CD14-positive monocyte (primary cell): ENCODE data around the gene LEKR1. TPM values are rescaled to one million over a fixed set of nuclear protein-coding genes. Genes with fewer than 3 reads are reported as not detected.

Source experiments
- DNase-seq, 3 donors: peaks; one replicate each; pipeline ENCODE4 v3.0.0-alpha.2; 2011 to 2022
- H2AFZ ChIP-seq: 2 replicates; pipeline ENCODE4 v1.6.0; 2012; ENCODE audit warnings: mild to moderate bottlenecking, low read depth, low read length, inconsistent platforms; ENCODE audit not compliant: insufficient read depth, poor library complexity, severe bottlenecking
- H3K27ac ChIP-seq, 2 donors: 1 replicate in 1 of 2; 2 replicates in 1 of 2; pipeline ENCODE4 v1.5.1; 2012 to 2013; ENCODE audit warnings: low read length in 2 of 2, control low read depth in 1 of 2, inconsistent platforms in 1 of 2, low read depth in 1 of 2, mild to moderate bottlenecking in 1 of 2
- H3K27me3 ChIP-seq, 2 donors: one replicate each; pipeline versions ENCODE4 v1.6.0 to v1.6.1; 2011 to 2013; ENCODE audit warnings: low read length in 2 of 2; ENCODE audit not compliant: control insufficient read depth in 2 of 2, insufficient read depth in 2 of 2
- H3K36me3 ChIP-seq, 2 donors: replicated peaks in 1 of 2; 1 replicate in 1 of 2; 2 replicates in 1 of 2; pipeline versions ENCODE4 v1.5.1 to v1.6.1; 2012 to 2013; ENCODE audit warnings: low read length in 2 of 2, control low read depth in 1 of 2, inconsistent platforms in 1 of 2, mild to moderate bottlenecking in 1 of 2; ENCODE audit not compliant: insufficient read depth in 2 of 2, control insufficient read depth in 1 of 2
- H3K4me1 ChIP-seq, 2 donors: 1 replicate in 1 of 2; 2 replicates in 1 of 2; pipeline versions ENCODE4 v1.5.1 to v1.6.1; 2012 to 2013; ENCODE audit warnings: low read length in 2 of 2, control low read depth in 1 of 2, inconsistent platforms in 1 of 2, mild to moderate bottlenecking in 1 of 2, moderate library complexity in 1 of 2; ENCODE audit not compliant: insufficient read depth in 2 of 2, control insufficient read depth in 1 of 2
- H3K4me2 ChIP-seq: replicated peaks from 2 replicates; pipeline ENCODE3; 2012; ENCODE audit warnings: low read length, moderate library complexity, mild to moderate bottlenecking; ENCODE audit not compliant: poor library complexity, severe bottlenecking; ENCODE audit errors: extremely low read depth
- H3K4me3 ChIP-seq, 3 experiments: fragments of 200-600 bp in 1 of 3; sonication (generic) in 1 of 3; replicated peaks in 1 of 3; 1 replicate in 2 of 3; 2 replicates in 1 of 3; pipeline ENCODE4 v1.5.1; 2011 to 2013; ENCODE audit warnings: low read length in 3 of 3, mild to moderate bottlenecking in 3 of 3, control low read depth in 2 of 3, low read depth in 2 of 3, inconsistent platforms in 1 of 3, moderate library complexity in 1 of 3
- H3K79me2 ChIP-seq: 2 replicates; pipeline ENCODE4 v1.6.0; 2012; ENCODE audit warnings: mild to moderate bottlenecking, control low read depth, inconsistent platforms, low read length, moderate library complexity; ENCODE audit not compliant: insufficient read depth
- H3K9ac ChIP-seq: 2 replicates; pipeline ENCODE4 v1.6.0; 2017; ENCODE audit warnings: low read length, mild to moderate bottlenecking; ENCODE audit not compliant: insufficient read depth, poor library complexity, severe bottlenecking
- H3K9me3 ChIP-seq, 2 donors: replicated peaks in 1 of 2; 1 replicate in 1 of 2; 2 replicates in 1 of 2; pipeline versions ENCODE4 v1.5.1 to v1.6.1; 2012 to 2013; ENCODE audit warnings: low read length in 2 of 2, control low read depth in 1 of 2; ENCODE audit not compliant: control insufficient read depth in 1 of 2, insufficient read depth in 1 of 2
- H4K20me1 ChIP-seq: 2 replicates; pipeline ENCODE4 v1.6.0; 2012; ENCODE audit warnings: mild to moderate bottlenecking, low read length, control low read depth, moderate library complexity; ENCODE audit not compliant: insufficient read depth
- H3K27ac Mint-ChIP-seq, 7 donors: one replicate each; pipeline ENCODE4 v1.8.0; 2020; ENCODE audit warnings: mild to moderate bottlenecking in 7 of 7, mixed read lengths in 7 of 7, moderate library complexity in 6 of 7, inconsistent platforms in 2 of 7
- H3K27me3 Mint-ChIP-seq, 3 donors: one replicate each; pipeline ENCODE4 v1.8.0; 2021 to 2022; ENCODE audit warnings: low read depth in 3 of 3, mild to moderate bottlenecking in 3 of 3, mixed read lengths in 3 of 3, moderate library complexity in 3 of 3, inconsistent platforms in 1 of 3
- H3K36me3 Mint-ChIP-seq, 2 donors: one replicate each; pipeline ENCODE4 v1.8.0; 2020; ENCODE audit warnings: mixed read lengths in 2 of 2, inconsistent platforms in 1 of 2, mild to moderate bottlenecking in 1 of 2
- H3K4me1 Mint-ChIP-seq: one replicate; pipeline ENCODE4 v1.8.0; 2020; ENCODE audit warnings: mild to moderate bottlenecking, mixed read lengths
- H3K4me3 Mint-ChIP-seq, 2 donors: one replicate each; pipeline ENCODE4 v1.8.0; 2020; ENCODE audit warnings: mild to moderate bottlenecking in 2 of 2, mixed read lengths in 2 of 2, moderate library complexity in 1 of 2
- H3K9me3 Mint-ChIP-seq, 7 donors: one replicate each; pipeline ENCODE4 v1.8.0; 2020 to 2022; ENCODE audit warnings: mixed read lengths in 7 of 7, mild to moderate bottlenecking in 6 of 7, moderate library complexity in 6 of 7, inconsistent platforms in 2 of 7
- WGBS: methylation state at CpG from one replicate; pipeline ENCODE4 v1.1.5; 2013; ENCODE audit warnings: missing lambda C conversion rate; ENCODE audit not compliant: insufficient coverage; 5-methylcytosine and 5-hydroxymethylcytosine counted together
- intact Hi-C, 2 donors: fragments of 100-400 bp; cut with micrococcal nuclease; formaldehyde crosslinking; loops; one replicate each; pipeline versions ENCODE4 v1.15.0 to v1.15.1; 2023
- polyA plus RNA-seq, 3 donors: library from polyadenylated mRNA; depleted of rRNA in 1 of 3; unstranded in 2 of 3; stranded (reverse) in 1 of 3; fragments of 300-500 nt in 2 of 3; fragments of >200 nt in 1 of 3; fragmentation: Illumina TruSeq in 2 of 3; gene quantifications; 1 replicate in 2 of 3; 2 replicates in 1 of 3; pipeline ENCODE4 v1.2.3, GENCODE V29; 2012 to 2021
- TF ChIP-seq, protein P1 (sequence below): fragments of 200-600 bp; IDR thresholded peaks from one replicate; pipeline ENCODE4 v1.8.0; 2022; ENCODE audit warnings: antibody characterized with exemption, mild to moderate bottlenecking

Gene LEKR1
- polyA plus RNA-seq, 3 donors = 0.51 to 0.80 TPM; not detected in 1

DNA sequence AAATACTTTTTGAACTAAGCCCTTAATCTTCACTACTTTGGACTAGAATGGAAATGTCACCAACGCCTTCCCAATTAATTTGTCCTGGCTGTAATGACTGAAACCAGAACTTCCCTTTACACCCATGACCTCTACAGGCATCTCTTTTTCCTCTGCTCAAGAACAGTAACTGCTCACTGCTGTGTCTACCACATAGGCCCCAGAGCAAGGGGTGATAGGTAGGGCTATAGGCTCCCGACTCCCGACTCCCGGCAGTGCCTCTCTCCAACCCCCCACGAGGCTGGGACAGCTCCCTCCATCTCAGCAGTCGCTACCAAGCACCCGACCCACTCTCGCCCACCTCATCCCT is 384 bp upstream of the LEKR1 start:
- H3K79me2 ChIP-seq = no peaks in the 10 kb centered on the region
- no peaks in the 10 kb centered on the region for H4K20me1 ChIP-seq
- TF ChIP-seq, protein P1, sequence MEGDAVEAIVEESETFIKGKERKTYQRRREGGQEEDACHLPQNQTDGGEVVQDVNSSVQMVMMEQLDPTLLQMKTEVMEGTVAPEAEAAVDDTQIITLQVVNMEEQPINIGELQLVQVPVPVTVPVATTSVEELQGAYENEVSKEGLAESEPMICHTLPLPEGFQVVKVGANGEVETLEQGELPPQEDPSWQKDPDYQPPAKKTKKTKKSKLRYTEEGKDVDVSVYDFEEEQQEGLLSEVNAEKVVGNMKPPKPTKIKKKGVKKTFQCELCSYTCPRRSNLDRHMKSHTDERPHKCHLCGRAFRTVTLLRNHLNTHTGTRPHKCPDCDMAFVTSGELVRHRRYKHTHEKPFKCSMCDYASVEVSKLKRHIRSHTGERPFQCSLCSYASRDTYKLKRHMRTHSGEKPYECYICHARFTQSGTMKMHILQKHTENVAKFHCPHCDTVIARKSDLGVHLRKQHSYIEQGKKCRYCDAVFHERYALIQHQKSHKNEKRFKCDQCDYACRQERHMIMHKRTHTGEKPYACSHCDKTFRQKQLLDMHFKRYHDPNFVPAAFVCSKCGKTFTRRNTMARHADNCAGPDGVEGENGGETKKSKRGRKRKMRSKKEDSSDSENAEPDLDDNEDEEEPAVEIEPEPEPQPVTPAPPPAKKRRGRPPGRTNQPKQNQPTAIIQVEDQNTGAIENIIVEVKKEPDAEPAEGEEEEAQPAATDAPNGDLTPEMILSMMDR = no peak
- H3K9me3 Mint-ChIP-seq = no peaks in the 10 kb centered on the region
- peak overlapping the region; percentile 81 for H3K4me2 ChIP-seq
- H3K9ac ChIP-seq = peak overlapping the region; percentile 97
- intact Hi-C loops = loop anchor here in 1 of 2 donors (5.0 kb wide), 1 partner anchor 148 kb away; no protein-coding TSS in a partner anchor
- H3K4me3 ChIP-seq = peak overlapping the region; percentile 63 to 80 (median 65)
- peak overlapping the region; percentile 92 to 94 for H3K4me3 Mint-ChIP-seq
- no peaks in the 10 kb centered on the region for H3K36me3 ChIP-seq
- WGBS = 0% methylated on average over 6 of the region's 8 CpGs
- no peaks in the 10 kb centered on the region for H3K27me3 Mint-ChIP-seq
- peaks cover 15% of the 10 kb centered on the region for H3K4me1 Mint-ChIP-seq
- peaks cover 11 to 22% of the 10 kb centered on the region in 2 donors for H3K4me1 ChIP-seq
- no peaks in the 10 kb centered on the region for H3K36me3 Mint-ChIP-seq
- no peaks in the 10 kb centered on the region for H3K27me3 ChIP-seq
- peak overlapping the region; percentile 96 to 99 (median 99) for H3K27ac Mint-ChIP-seq
- DNase-seq = no peak
- peak overlapping the region; percentile 63 for H2AFZ ChIP-seq
- H3K9me3 ChIP-seq = no peaks in the 10 kb centered on the region
- H3K27ac ChIP-seq = peak overlapping the region; percentile 90 to 100

DNA sequence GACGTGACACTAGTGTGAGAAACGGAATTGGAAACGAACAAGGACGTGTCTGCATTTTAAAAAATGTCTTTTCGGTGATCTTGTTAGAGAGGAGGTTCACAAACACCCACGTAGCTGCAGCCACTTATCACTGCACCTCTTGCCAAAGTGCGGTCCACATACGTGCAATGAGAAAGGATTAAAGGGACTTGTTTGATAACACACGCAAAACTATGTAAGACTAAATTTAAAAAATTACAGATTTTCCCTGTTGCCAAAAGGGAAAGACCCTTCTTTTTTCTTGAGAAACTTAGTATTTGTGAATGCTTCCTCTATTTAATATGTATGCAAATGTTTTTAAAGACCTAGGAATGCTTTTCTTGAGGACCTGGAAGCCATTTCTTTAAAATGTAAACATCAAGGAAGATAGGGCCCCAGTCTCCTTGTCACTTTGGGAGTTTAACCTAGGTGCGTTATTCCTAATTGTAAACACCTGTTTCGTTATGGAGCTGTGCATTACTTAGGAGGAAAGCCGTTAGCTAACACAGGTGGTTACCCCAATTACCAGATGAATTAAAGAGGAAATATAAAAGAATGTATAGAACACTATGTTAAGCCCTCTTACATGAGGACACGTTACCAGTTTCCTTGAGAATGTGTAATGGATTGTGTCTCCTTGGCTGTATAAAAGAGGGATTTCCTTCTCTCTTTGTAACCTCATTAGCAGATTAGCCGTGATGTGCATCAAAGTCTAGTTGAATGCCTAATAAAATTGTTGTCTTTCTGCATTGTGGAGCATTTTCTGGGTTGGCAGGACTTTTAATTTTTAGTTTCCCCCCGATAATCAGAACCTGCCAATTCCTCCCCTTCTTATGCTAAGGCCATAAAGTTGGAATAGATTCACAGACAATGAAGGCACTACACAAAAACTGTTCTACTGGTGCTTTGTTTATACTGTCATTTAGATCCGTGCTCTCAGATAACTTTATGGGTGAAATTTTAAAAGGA is 1.0 kb downstream of the LEKR1 start:
- peak overlapping the region; percentile 63 for H2AFZ ChIP-seq
- peak overlapping the region; percentile 97 for H3K9ac ChIP-seq
- H3K27me3 ChIP-seq = no peaks in the 10 kb centered on the region
- H3K79me2 ChIP-seq = no peaks in the 10 kb centered on the region
- no peak for DNase-seq
- Mint-ChIP-seq H3K36me3 (no peaks in the 10 kb centered on the region), H3K4me3 (peak overlapping the region; percentile 92 to 94), H3K9me3 (no peaks in the 10 kb centered on the region), H3K27ac (peak overlapping the region; percentile 96 to 99 (median 99)), H3K27me3 (peaks cover 0 to 2% (median 0%) of the 10 kb centered on the region in 3 donors), H3K4me1 (peaks cover 15% of the 10 kb centered on the region)
- intact Hi-C loops = loop anchor here in 1 of 2 donors (5.0 kb wide), 1 partner anchor 150 kb away; no protein-coding TSS in a partner anchor
- no peaks in the 10 kb centered on the region for H3K9me3 ChIP-seq
- H3K4me2 ChIP-seq = peak overlapping the region; percentile 81
- no peaks in the 10 kb centered on the region for H4K20me1 ChIP-seq
- peak overlapping the region; percentile 63 to 80 (median 65) for H3K4me3 ChIP-seq
- 100% methylated on average over 1 of the region's 16 CpGs for WGBS
- H3K27ac ChIP-seq = peak overlapping the region; percentile 90 to 100
- peaks cover 11 to 22% of the 10 kb centered on the region in 2 donors for H3K4me1 ChIP-seq
- no peaks in the 10 kb centered on the region for H3K36me3 ChIP-seq
- TF ChIP-seq, protein P1 = no peak
